Thyroid gland (tissue), 4 donors: ENCODE measurements around the gene WNT9B.

ENCODE experiments used
- CTCF ChIP-seq, 6 experiments: fragments of 200-600 bp in 3 of 6; fragments of 450-650 bp in 3 of 6; sonication (generic) in 3 of 6; IDR thresholded peaks; one replicate each; pipeline ENCODE4 v1.5.1; 2016 to 2019; ENCODE audit warnings: antibody characterized with exemption in 6 of 6, mild to moderate bottlenecking in 2 of 6, inconsistent platforms in 1 of 6, moderate library complexity in 1 of 6
- POLR2A ChIP-seq, 2 donors: fragments of 450-650 bp; IDR thresholded peaks; one replicate each; pipeline ENCODE4 v1.6.1; 2017; ENCODE audit warnings: antibody characterized with exemption in 2 of 2, mild to moderate bottlenecking in 2 of 2, moderate library complexity in 1 of 2

- TF ChIP-seq POLR2A (IDR thresholded peaks at IDR 0.05): no peak
- no peak for TF ChIP-seq CTCF (IDR thresholded peaks at IDR 0.05)
These were observed 8.6 kb downstream of the WNT9B start for GRCh38 chr17:46859996-46860395.
